H9 (cell line): ENCODE measurements around the gene KMT2D. TPM values are rescaled to one million over a fixed set of nuclear protein-coding genes. Genes with fewer than 3 reads are reported as not detected.

ENCODE experiments used
- DNase-seq: peaks from one replicate; pipeline ENCODE4 v3.0.0-alpha.2; 2017
- H2AFZ ChIP-seq: one replicate; pipeline ENCODE4 v1.6.1; 2013; ENCODE audit warnings: mild to moderate bottlenecking, low read length, control low read depth, moderate library complexity
- H2AK5ac ChIP-seq: 2 replicates; pipeline ENCODE4 v1.6.1; 2013; ENCODE audit warnings: low read length, control low read depth, mixed read lengths; ENCODE audit not compliant: insufficient read length
- H2BK120ac ChIP-seq: one replicate; pipeline ENCODE4 v1.6.1; 2013; ENCODE audit warnings: low read depth, mild to moderate bottlenecking, low read length, control low read depth, inconsistent platforms; ENCODE audit not compliant: poor library complexity, severe bottlenecking
- H2BK12ac ChIP-seq: 2 replicates; pipeline ENCODE4 v1.6.1; 2013; ENCODE audit warnings: low read length, control low read depth, mixed read lengths, low read depth; ENCODE audit not compliant: insufficient read length
- H2BK15ac ChIP-seq: 2 replicates; pipeline ENCODE4 v1.6.1; 2013; ENCODE audit warnings: low read depth, low read length, control low read depth
- H2BK20ac ChIP-seq: one replicate; pipeline ENCODE4 v1.6.1; 2013; ENCODE audit warnings: low read depth, mild to moderate bottlenecking, low read length, control low read depth, inconsistent platforms; ENCODE audit not compliant: poor library complexity, severe bottlenecking
- H2BK5ac ChIP-seq: 2 replicates; pipeline ENCODE4 v1.6.1; 2013; ENCODE audit warnings: low read length, control low read depth, mixed read lengths; ENCODE audit not compliant: insufficient read length
- H3K14ac ChIP-seq: 2 replicates; pipeline ENCODE4 v1.6.1; 2013; ENCODE audit warnings: low read length, control low read depth; ENCODE audit not compliant: insufficient read depth
- H3K18ac ChIP-seq: 2 replicates; pipeline ENCODE4 v1.6.1; 2013; ENCODE audit warnings: low read depth, mild to moderate bottlenecking, mixed read lengths, low read length, control low read depth; ENCODE audit not compliant: insufficient read length
- H3K23ac ChIP-seq: 2 replicates; pipeline ENCODE4 v1.6.1; 2013; ENCODE audit warnings: low read length, control low read depth, mixed read lengths, low read depth; ENCODE audit not compliant: insufficient read length
- H3K23me2 ChIP-seq: 2 replicates; pipeline ENCODE4 v1.6.1; 2013; ENCODE audit warnings: low read depth, mild to moderate bottlenecking, mixed read lengths, low read length, control low read depth; ENCODE audit not compliant: insufficient read length, poor library complexity, severe bottlenecking
- H3K27ac ChIP-seq: 2 replicates; pipeline ENCODE4 v1.5.1; 2013; ENCODE audit warnings: low read length, control low read depth, mixed read lengths, low read depth; ENCODE audit not compliant: insufficient read length
- H3K27me3 ChIP-seq: 2 replicates; pipeline ENCODE4 v1.6.1; 2013; ENCODE audit warnings: low read length, control low read depth, inconsistent platforms; ENCODE audit not compliant: insufficient read depth
- H3K4ac ChIP-seq: 2 replicates; pipeline ENCODE4 v1.6.1; 2013; ENCODE audit warnings: low read depth, mild to moderate bottlenecking, control low read depth, inconsistent platforms, low read length, moderate library complexity
- H3K4me1 ChIP-seq: 2 replicates; pipeline ENCODE4 v1.6.1; 2013; ENCODE audit warnings: low read length, control low read depth, inconsistent platforms; ENCODE audit not compliant: insufficient read depth
- H3K4me2 ChIP-seq: 2 replicates; pipeline ENCODE4 v1.6.1; 2013; ENCODE audit warnings: low read length, control low read depth, mixed read lengths; ENCODE audit not compliant: insufficient read length, insufficient read depth
- H3K56ac ChIP-seq: 2 replicates; pipeline ENCODE4 v1.6.1; 2013; ENCODE audit warnings: low read depth, mild to moderate bottlenecking, mixed read lengths, low read length, control low read depth; ENCODE audit not compliant: insufficient read length
- H3K79me1 ChIP-seq: 2 replicates; pipeline ENCODE4 v1.6.1; 2013; ENCODE audit warnings: low read depth, mild to moderate bottlenecking, moderate library complexity, low read length, control low read depth, inconsistent platforms; ENCODE audit not compliant: insufficient read depth, poor library complexity, severe bottlenecking
- H3K79me2 ChIP-seq: 2 replicates; pipeline ENCODE4 v1.6.1; 2013; ENCODE audit warnings: low read length, control low read depth, inconsistent platforms; ENCODE audit not compliant: insufficient read depth
- H3K9ac ChIP-seq: 2 replicates; pipeline ENCODE4 v1.6.1; 2013; ENCODE audit warnings: low read length, control low read depth, mixed read lengths; ENCODE audit not compliant: insufficient read length; ENCODE audit errors: extremely low read depth
- H3K9me3 ChIP-seq: one replicate; pipeline ENCODE4 v1.6.1; 2013; ENCODE audit warnings: low read depth, low read length, inconsistent platforms; ENCODE audit not compliant: control insufficient read depth
- H3T11ph ChIP-seq: one replicate; pipeline ENCODE4 v1.6.1; 2013; ENCODE audit warnings: mild to moderate bottlenecking, low read length, control low read depth, inconsistent platforms
- H4K20me1 ChIP-seq: one replicate; pipeline ENCODE4 v1.6.1; 2013; ENCODE audit not compliant: control insufficient read depth, insufficient read length, insufficient read depth
- H4K5ac ChIP-seq: 2 replicates; pipeline ENCODE4 v1.6.1; 2013; ENCODE audit warnings: low read depth, mild to moderate bottlenecking, mixed read lengths, low read length, control low read depth; ENCODE audit not compliant: insufficient read length
- H4K8ac ChIP-seq: replicated peaks from 2 replicates; pipeline ENCODE4 v1.6.1; 2013; ENCODE audit warnings: low read length, control low read depth, mixed read lengths, low read depth; ENCODE audit not compliant: insufficient read length
- H4K91ac ChIP-seq: 2 replicates; pipeline ENCODE4 v1.6.1; 2013; ENCODE audit warnings: low read depth, mild to moderate bottlenecking, moderate library complexity, mixed read lengths, low read length, control low read depth; ENCODE audit not compliant: insufficient read length
- H3K27ac Mint-ChIP-seq, 3 experiments: 2 replicates in 2 of 3; 3 replicates in 1 of 3; pipeline ENCODE4 v1.8.0; 2020 to 2021; ENCODE audit warnings: mixed read lengths in 3 of 3, mild to moderate bottlenecking in 1 of 3, moderate library complexity in 1 of 3
- H3K27me3 Mint-ChIP-seq: 2 replicates; pipeline ENCODE4 v1.8.0; 2021; ENCODE audit warnings: low read depth, mild to moderate bottlenecking, moderate library complexity, mixed read lengths
- H3K36me3 Mint-ChIP-seq, 3 experiments: 2 replicates in 2 of 3; 3 replicates in 1 of 3; pipeline ENCODE4 v1.8.0; 2020 to 2021; ENCODE audit warnings: low read depth in 3 of 3, mixed read lengths in 3 of 3; ENCODE audit not compliant: insufficient read depth in 1 of 3
- H3K4me1 Mint-ChIP-seq, 2 experiments: 2 replicates each; pipeline ENCODE4 v1.8.0; 2020; ENCODE audit warnings: mixed read lengths in 2 of 2
- H3K4me3 Mint-ChIP-seq, 2 experiments: 2 replicates in 1 of 2; 3 replicates in 1 of 2; pipeline ENCODE4 v1.8.0; 2020 to 2021; ENCODE audit warnings: mild to moderate bottlenecking in 2 of 2, mixed read lengths in 2 of 2, moderate library complexity in 1 of 2
- H3K9me3 Mint-ChIP-seq, 2 experiments: 2 replicates in 1 of 2; 3 replicates in 1 of 2; pipeline ENCODE4 v1.8.0; 2020; ENCODE audit warnings: mild to moderate bottlenecking in 2 of 2, mixed read lengths in 2 of 2, moderate library complexity in 1 of 2
- CTCF ChIP-seq: fragments of 200-600 bp; sonication (generic); conservative IDR thresholded peaks from 3 replicates; pipeline ENCODE4 v1.8.0; 2021; ENCODE audit warnings: antibody characterized with exemption, mild to moderate bottlenecking
- WGBS: extraction: QIAGEN DNeasy Blood & Tissue Kit; methylation state at CpG from one replicate; pipeline ENCODE4 v1.1.7; 2013; ENCODE audit warnings: missing lambda C conversion rate, low lambda C conversion rate, mixed read lengths; ENCODE audit not compliant: insufficient read length; ENCODE audit errors: extremely low coverage; 5-methylcytosine and 5-hydroxymethylcytosine counted together
- total RNA-seq: library from RNA; stranded (reverse); gene quantifications from 2 replicates; pipeline ENCODE4 v1.2.1, GENCODE V29; 2021

The KMT2D gene
- total RNA-seq, 1 experiment from 2014 or later = 93.7 TPM

- no peak overlapping the region for H3K4ac ChIP-seq
- H3K56ac ChIP-seq = no peak overlapping the region
- H3K23me2 ChIP-seq = peaks cover 8% of the 10 kb centered on the region
- no peaks in the 10 kb centered on the region for H3K27me3 ChIP-seq
- peaks cover 1% of the 10 kb centered on the region; the same call in 1 of the 2 replicates for H3K79me2 ChIP-seq
- H3K4me2 ChIP-seq = no peak overlapping the region
- no peak overlapping the region for H2BK5ac ChIP-seq
- WGBS = no CpG with 5 or more reads among the region's 9 CpGs
- peak overlapping the region in 2 of 3 experiments; percentile 28 to 31; a peak in 1 of 7 replicates for H3K27ac Mint-ChIP-seq
- peaks cover 5% of the 10 kb centered on the region; the same call in 1 of the 2 replicates for H3K4me1 ChIP-seq
- H3K36me3 Mint-ChIP-seq = peaks cover 4 to 47% (median 38%) of the 10 kb centered on the region in 3 experiments
- H3K4me1 Mint-ChIP-seq = peaks cover 19 to 28% of the 10 kb centered on the region in 2 experiments
- no peak overlapping the region for H3K14ac ChIP-seq
- H3K23ac ChIP-seq = no peak overlapping the region
- no peak overlapping the region for H2BK12ac ChIP-seq
- H3K4me3 Mint-ChIP-seq = no peak overlapping the region
- no peaks in the 10 kb centered on the region for H3K9me3 ChIP-seq
- H4K91ac ChIP-seq = no peak overlapping the region
- DNase-seq = no peak
- no peaks in the 10 kb centered on the region; the same call in 1 of the 2 replicates for H3K27me3 Mint-ChIP-seq
- H3T11ph ChIP-seq = no peak overlapping the region
- H2BK120ac ChIP-seq = no peak overlapping the region
- H3K79me1 ChIP-seq = peaks cover 6% of the 10 kb centered on the region
- H2BK20ac ChIP-seq = no peak overlapping the region
- no peaks in the 10 kb centered on the region for H4K20me1 ChIP-seq
- no peak for TF ChIP-seq CTCF
- no peaks in the 10 kb centered on the region for H3K9me3 Mint-ChIP-seq
- H2AFZ ChIP-seq = no peak overlapping the region
- no peak overlapping the region for H4K8ac ChIP-seq
- H2AK5ac ChIP-seq = no peak overlapping the region
- H3K9ac ChIP-seq = no peak overlapping the region
- no peak overlapping the region for H4K5ac ChIP-seq
- H2BK15ac ChIP-seq = no peak overlapping the region
- no peak overlapping the region for H3K18ac ChIP-seq
- H3K27ac ChIP-seq = no peak overlapping the region
Observed at GRCh38 chr12:49105504-49106084, 45.0 kb upstream of the KMT2D start.
